Mesendoderm (in vitro differentiated cells): ENCODE results near the gene ACP6.

Source experiments
- DNase-seq: peaks from one replicate; pipeline ENCODE4 v3.0.0; 2013
- H2AK5ac ChIP-seq: 2 replicates; pipeline ENCODE4 v1.6.1; 2013; ENCODE audit warnings: low read length, inconsistent platforms
- H2BK120ac ChIP-seq: 2 replicates; pipeline ENCODE4 v1.6.1; 2013; ENCODE audit warnings: low read depth, mild to moderate bottlenecking, low read length, moderate library complexity, mixed read lengths
- H2BK15ac ChIP-seq: replicated peaks from 2 replicates; pipeline ENCODE4 v1.6.1; 2013; ENCODE audit warnings: low read depth, mild to moderate bottlenecking, moderate library complexity
- H2BK5ac ChIP-seq: 2 replicates; pipeline ENCODE4 v1.6.1; 2013; ENCODE audit warnings: low read length, inconsistent platforms
- H3K18ac ChIP-seq: 2 replicates; pipeline ENCODE4 v1.6.1; 2013; ENCODE audit warnings: mild to moderate bottlenecking, low read length, mixed read lengths
- H3K23ac ChIP-seq: one replicate; pipeline ENCODE4 v1.6.1; 2013; ENCODE audit warnings: low read length
- H3K27ac ChIP-seq: 2 replicates; pipeline ENCODE4 v1.5.1; 2013; ENCODE audit warnings: low read depth, mild to moderate bottlenecking, inconsistent platforms, low read length, moderate library complexity
- H3K27me3 ChIP-seq: 2 replicates; pipeline ENCODE4 v1.6.1; 2013; ENCODE audit warnings: low read length, control low read depth, mild to moderate bottlenecking, inconsistent platforms; ENCODE audit not compliant: insufficient read depth, poor library complexity
- H3K36me3 ChIP-seq: 2 replicates; pipeline ENCODE4 v1.6.1; 2013; ENCODE audit warnings: low read length, inconsistent platforms; ENCODE audit not compliant: control insufficient read depth, insufficient read depth
- H3K4ac ChIP-seq: one replicate; pipeline ENCODE4 v1.6.1; 2013; ENCODE audit warnings: low read depth, mild to moderate bottlenecking, low read length, moderate library complexity
- H3K4me1 ChIP-seq: 2 replicates; pipeline ENCODE4 v1.6.1; 2013; ENCODE audit warnings: low read depth, low read length, inconsistent platforms; ENCODE audit not compliant: control insufficient read depth
- H3K4me2 ChIP-seq: 2 replicates; pipeline ENCODE4 v1.6.1; 2013; ENCODE audit warnings: low read length
- H3K4me3 ChIP-seq: 2 replicates; pipeline ENCODE4 v1.5.1; 2013; ENCODE audit warnings: mild to moderate bottlenecking, low read length
- H3K56ac ChIP-seq: one replicate; pipeline ENCODE4 v1.6.1; 2013; ENCODE audit warnings: low read length
- H3K79me1 ChIP-seq: 2 replicates; pipeline ENCODE4 v1.6.1; 2013; ENCODE audit warnings: low read length, inconsistent platforms
- H3K79me2 ChIP-seq: 2 replicates; pipeline ENCODE4 v1.6.1; 2013; ENCODE audit warnings: mild to moderate bottlenecking, low read length; ENCODE audit not compliant: control insufficient read depth, insufficient read depth
- H3K9ac ChIP-seq: 2 replicates; pipeline ENCODE4 v1.6.1; 2013; ENCODE audit warnings: low read length, inconsistent platforms
- H4K5ac ChIP-seq: one replicate; pipeline ENCODE4 v1.6.1; 2013; ENCODE audit warnings: low read length
- H4K8ac ChIP-seq: one replicate; pipeline ENCODE4 v1.6.1; 2013; ENCODE audit warnings: low read depth, mild to moderate bottlenecking, control low read depth, low read length, moderate library complexity
- WGBS: extraction: QIAGEN DNeasy Blood & Tissue Kit; methylation state at CpG from one replicate; pipeline ENCODE4 v1.1.7; 2013; ENCODE audit warnings: low lambda C conversion rate, missing lambda C conversion rate; ENCODE audit not compliant: insufficient coverage; ENCODE audit errors: extremely low coverage; 5-methylcytosine and 5-hydroxymethylcytosine counted together

ACP6 gene

DNA sequence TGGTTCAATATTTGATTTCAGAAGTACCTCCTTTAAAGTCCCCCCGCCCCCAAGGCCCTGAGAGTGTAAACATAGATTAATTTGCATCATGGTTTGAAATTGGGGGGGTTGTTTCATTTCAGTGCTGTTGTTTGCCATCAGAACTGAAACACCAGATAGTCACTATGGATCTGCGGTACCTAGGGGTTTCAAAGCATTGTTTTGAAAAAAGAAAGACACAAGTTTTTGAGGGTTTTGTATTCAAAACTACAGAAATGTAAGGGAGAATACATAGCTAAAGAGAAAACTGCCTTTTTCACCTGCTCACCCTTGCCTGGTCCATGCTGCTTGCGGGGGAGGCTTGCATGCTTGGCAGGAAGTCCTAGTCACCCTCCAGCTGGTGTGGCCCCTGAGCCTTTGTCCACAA is 59.3 kb downstream of the ACP6 start:
- Histone ChIP-seq H3K4ac (no peak overlapping the region), H3K4me1 (no peaks in the 10 kb centered on the region), H3K27ac (no peak overlapping the region), H2AK5ac (no peak overlapping the region), H4K8ac (no peak overlapping the region), H3K4me3 (no peak overlapping the region), H3K18ac (no peak overlapping the region), H4K5ac (no peak overlapping the region), H2BK120ac (no peak overlapping the region), H3K36me3 (peaks cover 3% of the 10 kb centered on the region), H3K79me1 (peaks cover 1% of the 10 kb centered on the region), H3K79me2 (no peaks in the 10 kb centered on the region), H3K23ac (no peak overlapping the region), H3K4me2 (no peak overlapping the region), H2BK5ac (no peak overlapping the region), H2BK15ac (no peak overlapping the region), H3K27me3 (no peaks in the 10 kb centered on the region), H3K9ac (no peak overlapping the region), H3K56ac (no peak overlapping the region)
- DNase-seq = no peak
- WGBS = no CpG with 5 or more reads among the region's 3 CpGs

DNA sequence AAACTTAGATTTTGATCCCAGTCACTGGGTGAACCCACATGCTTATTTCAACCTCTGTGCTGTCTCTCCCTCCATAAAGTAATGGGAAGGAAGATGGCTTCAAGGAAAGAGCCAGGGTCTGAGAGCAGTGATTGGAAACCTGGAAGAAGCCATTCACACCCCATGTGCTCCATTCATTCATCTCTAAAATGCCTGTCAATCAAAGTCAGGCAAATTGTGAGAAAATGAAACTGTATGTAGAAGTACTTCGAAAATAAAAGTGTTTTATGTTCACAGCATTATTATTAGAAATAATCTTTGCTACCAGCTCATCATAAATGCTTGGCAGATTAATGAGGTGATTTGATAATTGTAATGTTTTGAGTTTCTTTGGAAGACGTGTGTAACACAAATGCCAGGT is 61.0 kb downstream of the ACP6 start:
- H3K9ac ChIP-seq = no peak overlapping the region
- 100% methylated on average over 1 of the region's 2 CpGs for WGBS
- H3K36me3 ChIP-seq = no peaks in the 10 kb centered on the region
- H2AK5ac ChIP-seq = no peak overlapping the region
- H3K4me2 ChIP-seq = no peak overlapping the region
- peaks cover 9% of the 10 kb centered on the region for H3K79me1 ChIP-seq
- no peak overlapping the region for H3K4me3 ChIP-seq
- H3K79me2 ChIP-seq = peaks cover 3% of the 10 kb centered on the region
- H3K4ac ChIP-seq = no peak overlapping the region
- H3K27me3 ChIP-seq = no peaks in the 10 kb centered on the region
- H3K56ac ChIP-seq = no peak overlapping the region
- H4K8ac ChIP-seq = no peak overlapping the region
- DNase-seq = no peak
- no peak overlapping the region for H4K5ac ChIP-seq
- H3K18ac ChIP-seq = no peak overlapping the region
- no peak overlapping the region for H3K23ac ChIP-seq
- no peak overlapping the region for H3K27ac ChIP-seq
- H2BK120ac ChIP-seq = no peak overlapping the region
- H3K4me1 ChIP-seq = no peaks in the 10 kb centered on the region
- H2BK15ac ChIP-seq = no peak overlapping the region
- H2BK5ac ChIP-seq = no peak overlapping the region

- no peak overlapping the region for H3K56ac ChIP-seq
- no peaks in the 10 kb centered on the region for H3K36me3 ChIP-seq
- no CpG with 5 or more reads among the region's 5 CpGs for WGBS
Measured at GRCh38 chr1:147608596-147608995, 61.7 kb downstream of the ACP6 start.

GRCh38 chr1:147605591-147605990 is 64.7 kb downstream of the ACP6 start:
- no peak overlapping the region for H3K4me3 ChIP-seq
- H2AK5ac ChIP-seq = no peak overlapping the region
- H2BK5ac ChIP-seq = no peak overlapping the region

More at GRCh38 chr1:147608596-147608995, 61.7 kb downstream of the ACP6 start:
- Histone ChIP-seq H4K8ac (no peak overlapping the region), H3K18ac (no peak overlapping the region), H3K27ac (no peak overlapping the region), H3K23ac (no peak overlapping the region), H3K4me3 (no peak overlapping the region), H3K79me2 (peaks cover 8% of the 10 kb centered on the region), H3K9ac (no peak overlapping the region), H2BK5ac (no peak overlapping the region), H3K79me1 (peaks cover 12% of the 10 kb centered on the region), H3K27me3 (no peaks in the 10 kb centered on the region), H3K4me1 (no peaks in the 10 kb centered on the region), H3K4me2 (no peak overlapping the region), H3K4ac (no peak overlapping the region), H4K5ac (no peak overlapping the region), H2BK120ac (no peak overlapping the region), H2AK5ac (no peak overlapping the region), H2BK15ac (no peak overlapping the region)
- DNase-seq = no peak

GRCh38 chr1:147603986-147604385 is 66.3 kb downstream of the ACP6 start:
- no peak overlapping the region for H3K4me3 ChIP-seq
- no peak overlapping the region for H3K18ac ChIP-seq
- H3K27ac ChIP-seq = no peak overlapping the region
- no peak overlapping the region for H4K5ac ChIP-seq
- H3K23ac ChIP-seq = no peak overlapping the region
- H2BK120ac ChIP-seq = no peak overlapping the region
- no peak overlapping the region for H2BK15ac ChIP-seq
- H3K4ac ChIP-seq = no peak overlapping the region
- H3K36me3 ChIP-seq = no peaks in the 10 kb centered on the region
- no peak overlapping the region for H3K4me2 ChIP-seq
- no peaks in the 10 kb centered on the region for H3K4me1 ChIP-seq
- no peak overlapping the region for H2AK5ac ChIP-seq
- H3K56ac ChIP-seq = no peak overlapping the region
- H3K27me3 ChIP-seq = no peaks in the 10 kb centered on the region
- H3K9ac ChIP-seq = no peak overlapping the region
- H3K79me2 ChIP-seq = peaks cover 35% of the 10 kb centered on the region
- DNase-seq = no peak
- no peak overlapping the region for H4K8ac ChIP-seq
- no CpG with 5 or more reads among the region's 3 CpGs for WGBS
- peaks cover 17% of the 10 kb centered on the region for H3K79me1 ChIP-seq
- H2BK5ac ChIP-seq = no peak overlapping the region

More at GRCh38 chr1:147605591-147605990, 64.7 kb downstream of the ACP6 start:
- WGBS = no CpG with 5 or more reads among the region's 2 CpGs
- H3K56ac ChIP-seq = no peak overlapping the region
- DNase-seq = no peak
- no peak overlapping the region for H3K27ac ChIP-seq
- no peak overlapping the region for H3K18ac ChIP-seq
- no peak overlapping the region for H4K5ac ChIP-seq
- no peak overlapping the region for H4K8ac ChIP-seq
- H3K36me3 ChIP-seq = no peaks in the 10 kb centered on the region
- no peak overlapping the region for H3K4me2 ChIP-seq
- no peaks in the 10 kb centered on the region for H3K27me3 ChIP-seq
- peaks cover 15% of the 10 kb centered on the region for H3K79me1 ChIP-seq
- no peak overlapping the region for H3K9ac ChIP-seq
- no peak overlapping the region for H3K23ac ChIP-seq
- H3K4ac ChIP-seq = no peak overlapping the region
- no peaks in the 10 kb centered on the region for H3K4me1 ChIP-seq
- no peak overlapping the region for H2BK120ac ChIP-seq
- H2BK15ac ChIP-seq = no peak overlapping the region
- H3K79me2 ChIP-seq = peaks cover 33% of the 10 kb centered on the region
